ENCODE results near the gene PARD6B.

DNA sequence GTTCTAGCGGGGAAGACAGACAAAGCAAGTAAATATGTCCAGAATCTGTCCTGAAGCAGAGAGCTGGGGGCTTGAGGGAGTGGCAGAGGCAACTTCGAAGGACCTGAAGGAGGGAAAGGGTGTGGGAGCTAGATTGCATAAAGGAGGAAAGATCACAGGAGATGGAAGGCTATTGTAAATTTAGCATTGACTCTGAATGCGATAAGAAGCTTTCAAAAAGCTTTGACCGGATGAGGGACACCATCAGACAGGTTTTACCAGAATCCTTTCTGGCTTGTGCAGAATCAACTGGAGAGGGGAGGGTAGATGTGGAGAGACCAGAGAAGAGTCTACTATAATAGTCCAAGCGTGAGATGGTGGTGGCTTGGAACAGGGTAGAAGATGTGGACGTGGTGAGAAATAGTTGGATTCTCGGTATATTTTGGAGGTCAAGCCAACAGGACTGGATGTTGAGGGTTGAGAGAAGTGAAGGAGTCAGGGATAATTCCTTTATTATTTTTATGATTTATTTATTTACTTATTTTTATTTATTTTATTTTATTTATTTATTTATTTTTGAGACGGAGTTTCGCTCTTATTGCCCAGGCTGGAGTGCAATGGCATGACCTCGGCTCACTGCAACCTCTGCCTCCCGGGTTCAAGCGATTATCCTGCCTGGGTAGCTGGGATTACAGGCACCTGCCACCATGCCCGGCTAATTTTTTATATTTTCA, 20.1 kb upstream of the PARD6B start:
- TF ChIP-seq, protein P1, sequence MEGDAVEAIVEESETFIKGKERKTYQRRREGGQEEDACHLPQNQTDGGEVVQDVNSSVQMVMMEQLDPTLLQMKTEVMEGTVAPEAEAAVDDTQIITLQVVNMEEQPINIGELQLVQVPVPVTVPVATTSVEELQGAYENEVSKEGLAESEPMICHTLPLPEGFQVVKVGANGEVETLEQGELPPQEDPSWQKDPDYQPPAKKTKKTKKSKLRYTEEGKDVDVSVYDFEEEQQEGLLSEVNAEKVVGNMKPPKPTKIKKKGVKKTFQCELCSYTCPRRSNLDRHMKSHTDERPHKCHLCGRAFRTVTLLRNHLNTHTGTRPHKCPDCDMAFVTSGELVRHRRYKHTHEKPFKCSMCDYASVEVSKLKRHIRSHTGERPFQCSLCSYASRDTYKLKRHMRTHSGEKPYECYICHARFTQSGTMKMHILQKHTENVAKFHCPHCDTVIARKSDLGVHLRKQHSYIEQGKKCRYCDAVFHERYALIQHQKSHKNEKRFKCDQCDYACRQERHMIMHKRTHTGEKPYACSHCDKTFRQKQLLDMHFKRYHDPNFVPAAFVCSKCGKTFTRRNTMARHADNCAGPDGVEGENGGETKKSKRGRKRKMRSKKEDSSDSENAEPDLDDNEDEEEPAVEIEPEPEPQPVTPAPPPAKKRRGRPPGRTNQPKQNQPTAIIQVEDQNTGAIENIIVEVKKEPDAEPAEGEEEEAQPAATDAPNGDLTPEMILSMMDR (IDR thresholded peaks at IDR 0.05; ENCODE audit: insufficient read depth, low read length, poor library complexity, severe bottlenecking): no peak
- TF ChIP-seq EZH2phosphoT487 (conservative IDR thresholded peaks at IDR 0.05; ENCODE audit: low read length): no peak

All from SU-DHL-6 (cell line).